Fibroblast of the aortic adventitia (primary cell): ENCODE measurements around the gene USP17L19. TPM values are rescaled to one million over a fixed set of nuclear protein-coding genes. Genes with fewer than 3 reads are reported as not detected.

Experiments used
- total RNA-seq: library from RNA; depleted of rRNA; stranded (reverse); fragments of >200 nt; gene quantifications from 2 replicates; pipeline ENCODE4 v1.2.3, GENCODE V29; 2012; ENCODE audit warnings: low replicate concordance

The USP17L19 gene
- total RNA-seq, 1 donor = not detected

Other genes starting within 250 kb of the USP17L19 start
- gene FAM90A26, start 83.0 kb upstream of the USP17L19 start, total RNA-seq = not detected in 2 replicates
- not detected in 2 replicates for gene USP17L10, start 42.7 kb upstream of the USP17L19 start, total RNA-seq
- not detected in 2 replicates for gene USP17L11, start 38.0 kb upstream of the USP17L19 start, total RNA-seq
- not detected in 2 replicates for gene USP17L12, start 33.2 kb upstream of the USP17L19 start, total RNA-seq
- not detected in 2 replicates for gene USP17L13, start 28.5 kb upstream of the USP17L19 start, total RNA-seq
- gene USP17L15, start 19.0 kb upstream of the USP17L19 start, total RNA-seq = not detected in 2 replicates
- not detected in 2 replicates for gene USP17L17, start 9.5 kb upstream of the USP17L19 start, total RNA-seq
- not detected in 2 replicates for gene USP17L18, start 4.7 kb upstream of the USP17L19 start, total RNA-seq
- gene USP17L20, start 4.7 kb downstream of the USP17L19 start, total RNA-seq = not detected in 2 replicates
- not detected in 2 replicates for gene USP17L21, start 9.5 kb downstream of the USP17L19 start, total RNA-seq
- gene USP17L22, start 14.2 kb downstream of the USP17L19 start, total RNA-seq = not detected in 2 replicates
- gene USP17L24, start 71.8 kb downstream of the USP17L19 start, total RNA-seq = not detected in 2 replicates
- not detected in 2 replicates for gene USP17L25, start 76.5 kb downstream of the USP17L19 start, total RNA-seq
- gene USP17L26, start 81.3 kb downstream of the USP17L19 start, total RNA-seq = not detected in 2 replicates
- gene USP17L5, start 86.0 kb downstream of the USP17L19 start, total RNA-seq = not detected in 2 replicates
- not detected in 2 replicates for gene USP17L27, start 90.8 kb downstream of the USP17L19 start, total RNA-seq
- not detected in 2 replicates for gene USP17L28, start 95.5 kb downstream of the USP17L19 start, total RNA-seq
- not detected in 2 replicates for gene USP17L29, start 100.3 kb downstream of the USP17L19 start, total RNA-seq
- gene USP17L30, start 109.8 kb downstream of the USP17L19 start, total RNA-seq = not detected in 2 replicates
- not detected in 2 replicates for gene DEFB131A, start 191.0 kb downstream of the USP17L19 start, total RNA-seq